Measurements from ENCODE around the gene RNF213. TPM values are rescaled to one million over a fixed set of nuclear protein-coding genes. Genes with fewer than 3 reads are reported as not detected.
"Not testable (repeated sequence)": the region's sequence is repeated elsewhere in the genome, so short reads cannot be mapped to it uniquely, and the experiment has no call there.

The RNF213 gene
- polyA plus RNA-seq, 12 donors = 27.9 to 64.9 (median 35.8) TPM; not detected in 1

GRCh38 chr17:80387071-80387470 is 126.4 kb downstream of the RNF213 start:
- no peak for DNase-seq

DNA sequence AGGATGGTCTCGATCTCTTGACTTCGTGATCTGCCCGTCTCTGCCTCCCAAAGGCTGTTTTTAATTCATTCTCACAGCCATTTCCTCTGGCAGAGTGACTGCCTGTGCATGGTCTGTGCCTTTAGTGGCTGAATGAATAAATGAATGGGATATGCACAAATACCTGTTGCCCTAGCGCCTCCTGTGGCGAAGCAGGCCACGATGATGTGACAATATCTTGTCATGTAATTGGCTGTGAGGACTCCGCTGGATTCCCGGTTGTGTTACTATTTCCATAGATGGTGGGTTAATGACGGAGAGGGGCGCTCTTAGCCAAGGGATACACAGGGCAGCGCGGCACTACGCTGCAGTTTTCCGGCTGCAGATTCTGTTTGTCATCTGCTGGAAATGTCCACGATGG is 127.5 kb downstream of the RNF213 start:
- no peak for DNase-seq

DNA sequence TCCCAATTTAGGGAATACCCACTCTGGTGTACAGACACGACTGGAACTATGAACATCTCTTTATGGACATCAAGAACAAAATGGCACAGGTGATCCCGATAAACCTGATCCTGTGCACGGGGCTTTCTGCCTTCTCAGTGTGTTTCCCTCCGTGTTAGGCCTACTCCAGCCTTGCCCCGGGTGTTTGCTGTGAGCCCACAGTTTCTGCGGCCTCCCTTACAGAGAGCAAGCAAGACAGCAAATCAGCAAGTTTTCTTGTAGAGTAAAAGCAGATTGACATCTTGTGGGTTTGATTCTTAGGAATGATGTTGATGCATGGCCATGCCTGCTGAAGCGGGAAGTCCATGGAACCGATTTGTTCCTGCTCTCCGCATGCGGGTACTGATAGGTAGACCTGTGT is 127.9 kb downstream of the RNF213 start:
- no peak for DNase-seq

DNA sequence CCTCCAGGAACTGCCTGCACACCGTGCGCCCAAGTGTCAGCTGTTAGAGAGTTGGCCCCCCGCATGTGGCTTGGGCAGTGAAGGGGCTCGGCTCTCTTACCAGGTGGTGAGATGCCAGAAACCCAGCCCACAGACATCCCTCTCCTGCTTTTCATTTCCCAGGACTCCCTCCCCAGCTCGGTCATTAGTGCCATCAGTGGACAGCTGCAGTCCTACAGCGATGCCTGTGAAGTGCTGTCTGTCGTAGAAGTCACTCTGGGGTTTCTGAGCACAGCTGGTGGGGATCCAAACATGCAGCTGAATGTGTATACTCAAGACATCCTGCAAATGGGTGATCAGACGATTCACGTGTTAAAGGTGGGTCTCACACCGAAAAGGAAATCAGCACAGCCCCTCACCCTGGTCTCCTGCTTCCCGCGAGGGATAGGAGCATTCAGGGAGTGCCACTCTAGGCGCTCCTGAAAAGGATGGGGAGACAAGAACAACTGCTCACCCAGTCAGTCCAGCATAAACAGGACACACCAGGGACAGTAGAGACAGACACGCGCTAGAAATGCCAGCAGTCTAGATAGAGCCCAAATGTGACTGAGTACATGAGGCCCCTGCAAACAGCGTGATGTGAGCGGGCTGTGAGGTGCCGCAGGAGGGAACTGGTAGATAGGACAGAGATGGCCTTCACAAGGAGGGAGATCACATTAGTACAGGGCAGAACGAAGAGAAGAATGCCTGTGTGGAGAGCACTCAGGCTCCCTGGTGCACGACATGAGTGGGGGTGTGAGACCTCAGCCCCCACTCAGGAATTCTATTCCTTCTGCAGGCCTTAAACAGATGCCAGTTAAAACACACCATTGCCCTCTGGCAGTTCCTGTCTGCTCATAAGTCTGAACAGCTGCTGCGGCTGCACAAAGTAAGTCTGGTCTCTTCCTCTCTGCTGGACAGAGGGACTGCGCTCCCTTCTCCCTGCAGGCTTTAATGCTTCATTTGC is 128.7 kb downstream of the RNF213 start:
- no peak for DNase-seq

GRCh38 chr17:80393241-80393890 is 132.7 kb downstream of the RNF213 start:
- no peak for DNase-seq

GRCh38 chr17:80393961-80394360 is 133.3 kb downstream of the RNF213 start:
- no peak for DNase-seq

DNA sequence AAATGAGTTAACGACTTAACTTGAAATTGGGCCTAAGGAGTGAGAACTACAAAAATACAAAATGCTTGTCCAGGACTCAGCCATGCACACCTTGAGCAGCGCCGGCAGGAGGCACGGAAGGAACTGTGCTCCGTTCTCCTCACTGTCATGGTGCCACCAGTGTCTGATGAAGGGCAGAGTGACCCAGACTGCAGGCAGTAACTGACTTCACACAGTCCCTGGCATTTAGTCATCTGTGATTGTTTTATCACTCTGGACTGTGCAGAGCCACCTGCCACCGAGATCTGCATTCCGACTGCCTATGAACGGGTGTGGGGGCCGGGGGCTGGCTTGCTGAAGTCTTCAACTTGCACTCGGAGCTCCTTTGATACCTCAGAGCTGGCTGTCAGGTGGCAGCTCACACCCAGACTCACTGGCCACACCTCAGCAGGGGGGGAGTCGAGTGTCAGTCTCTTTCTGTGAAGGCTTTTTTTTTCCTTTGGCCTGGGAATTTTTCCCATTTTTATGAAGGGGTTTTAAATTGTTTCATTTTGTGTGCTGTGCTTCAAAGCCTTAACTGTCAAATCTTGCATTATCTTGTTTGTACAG is 134.1 kb downstream of the RNF213 start:
- DNase-seq = no peak

- no peak for DNase-seq
These were observed 134.9 kb downstream of the RNF213 start for GRCh38 chr17:80395402-80396151.

- DNase-seq = no peak
These were observed 135.7 kb downstream of the RNF213 start for GRCh38 chr17:80396157-80397033.

- DNase-seq = no peak
These were observed 136.4 kb downstream of the RNF213 start for GRCh38 chr17:80397034-80397387.

DNA sequence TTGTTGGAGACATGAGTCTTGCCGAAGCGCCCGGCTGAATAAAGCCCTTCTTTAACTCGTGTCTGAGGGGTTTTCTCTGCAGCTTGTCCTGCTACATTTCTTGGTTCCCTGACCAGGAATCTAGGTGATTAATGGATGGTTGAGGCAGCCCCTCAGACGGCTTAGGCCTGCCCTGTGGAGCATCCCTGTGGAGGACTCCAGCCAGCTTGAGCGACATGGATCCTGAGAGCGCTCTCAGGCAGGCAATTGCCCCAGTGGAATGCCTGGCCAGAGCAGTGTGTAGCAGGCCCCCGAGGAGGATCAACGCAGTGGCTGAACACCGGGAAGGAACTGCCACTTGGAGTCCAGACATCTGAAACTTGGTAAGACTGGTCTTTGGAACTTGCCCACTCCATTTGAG is 137.0 kb downstream of the RNF213 start:
- DNase-seq = no peak

- not testable (repeated sequence) for DNase-seq
These were observed 140.4 kb downstream of the RNF213 start for GRCh38 chr17:80401086-80401485.

DNA sequence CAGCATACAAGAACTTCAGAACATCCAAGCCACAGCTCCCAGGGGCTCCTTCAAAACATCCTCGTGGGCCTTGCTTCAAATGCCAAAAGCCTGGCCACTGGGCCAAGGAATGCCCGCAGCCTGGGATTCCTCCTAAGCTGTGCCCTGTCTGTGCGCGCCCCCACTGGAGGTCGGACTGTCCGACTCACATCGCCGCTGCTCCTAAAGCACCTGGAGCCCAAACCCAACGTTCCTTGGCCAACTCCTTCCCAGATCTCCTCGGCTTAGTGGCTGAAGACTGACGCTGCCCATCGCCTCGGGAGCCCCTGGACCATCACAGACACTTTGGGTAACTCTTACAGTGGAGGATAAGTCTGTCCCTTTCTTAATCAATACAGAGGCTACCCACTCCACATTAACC is 141.4 kb downstream of the RNF213 start:
- DNase-seq = not testable (repeated sequence)

DNA sequence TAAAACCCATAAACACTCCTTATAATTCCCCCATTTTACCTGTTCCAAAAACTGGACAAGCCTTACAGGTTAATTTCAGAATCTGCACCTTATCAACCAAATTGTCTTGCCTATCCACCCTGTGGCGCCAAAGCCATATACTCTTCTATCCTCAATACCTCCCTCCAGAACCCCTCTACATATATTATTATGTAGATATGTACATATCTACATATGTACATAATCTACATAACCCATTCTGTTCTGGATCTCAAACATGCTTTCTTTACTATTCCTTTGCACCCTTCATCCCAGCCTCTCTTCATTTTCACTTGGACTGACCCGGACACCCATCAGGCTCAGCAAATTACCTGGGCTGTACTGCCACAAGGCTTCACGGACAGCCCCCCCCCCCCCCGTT is 142.3 kb downstream of the RNF213 start:
- DNase-seq = no peak

DNA sequence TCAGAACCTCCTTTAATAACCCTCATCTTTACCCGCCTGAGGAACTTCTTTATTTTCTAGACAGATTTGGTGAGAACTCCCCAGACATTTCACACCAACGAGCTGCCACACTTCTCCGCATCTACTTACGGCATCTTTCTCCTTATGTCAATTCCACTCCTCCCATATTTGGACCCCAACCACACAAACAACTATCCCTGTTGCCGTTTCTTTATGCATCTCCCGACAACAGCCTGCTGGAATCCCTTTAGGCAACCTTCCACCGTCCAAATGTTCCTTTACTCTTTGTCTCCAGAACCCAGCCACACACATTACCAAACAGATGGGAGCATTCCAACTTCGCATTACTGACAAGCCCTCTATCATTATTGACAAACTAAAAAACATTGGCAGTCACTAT is 145.5 kb downstream of the RNF213 start:
- DNase-seq = no peak

GRCh38 chr17:80407917-80408316 is 147.3 kb downstream of the RNF213 start:
- not testable (repeated sequence) for DNase-seq

DNA sequence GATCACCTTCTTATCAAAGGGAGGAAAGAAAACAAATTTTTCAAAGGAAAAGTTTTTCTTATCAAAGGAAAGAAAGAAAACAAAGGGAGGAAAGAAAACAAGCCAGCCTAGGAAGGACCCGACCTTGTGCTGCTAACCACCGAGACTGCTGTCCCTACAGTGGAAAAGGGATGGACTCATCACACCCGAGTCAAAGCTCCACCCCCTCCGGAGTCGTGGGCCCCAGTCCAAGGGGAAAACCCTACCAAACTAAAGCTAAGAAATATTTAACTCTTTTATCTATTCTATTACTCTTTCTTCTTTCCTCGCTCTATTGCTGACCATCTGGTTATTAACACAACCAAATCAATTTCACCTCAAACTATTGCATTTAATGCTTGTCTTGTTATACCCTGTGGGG is 148.2 kb downstream of the RNF213 start:
- DNase-seq = no peak

GRCh38 chr17:80409626-80410025 is 149.0 kb downstream of the RNF213 start:
- no peak for DNase-seq

DNA sequence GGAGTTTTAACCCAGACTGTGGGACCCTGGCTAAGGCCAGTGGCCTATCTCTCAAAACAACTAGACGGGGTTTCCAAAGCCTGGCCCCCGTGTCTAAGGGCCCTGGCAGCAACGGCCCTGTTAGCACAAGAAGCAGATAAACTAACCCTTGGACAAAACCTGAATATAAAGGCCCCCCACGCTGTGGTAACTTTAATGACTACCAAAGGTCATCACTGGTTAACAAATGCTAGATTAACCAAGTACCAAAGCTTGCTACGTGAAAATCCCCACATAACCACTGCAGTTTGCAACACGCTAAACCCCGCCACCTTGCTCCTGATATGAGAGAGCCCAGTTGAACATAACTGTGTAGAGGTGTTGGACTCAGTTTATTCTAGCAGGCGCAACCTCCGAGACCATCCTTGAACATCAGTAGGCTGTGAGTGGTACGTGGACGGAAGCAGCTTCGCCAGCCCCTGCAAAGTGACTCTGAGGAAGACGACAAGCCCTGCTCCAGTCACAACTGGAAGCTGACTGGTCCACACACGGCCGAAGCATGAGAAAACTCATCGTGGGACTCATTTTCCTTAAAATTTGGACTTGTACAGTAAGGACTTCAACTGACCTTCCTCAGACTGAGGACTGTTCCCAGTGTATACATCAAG is 149.9 kb downstream of the RNF213 start:
- not testable (repeated sequence) for DNase-seq

DNA sequence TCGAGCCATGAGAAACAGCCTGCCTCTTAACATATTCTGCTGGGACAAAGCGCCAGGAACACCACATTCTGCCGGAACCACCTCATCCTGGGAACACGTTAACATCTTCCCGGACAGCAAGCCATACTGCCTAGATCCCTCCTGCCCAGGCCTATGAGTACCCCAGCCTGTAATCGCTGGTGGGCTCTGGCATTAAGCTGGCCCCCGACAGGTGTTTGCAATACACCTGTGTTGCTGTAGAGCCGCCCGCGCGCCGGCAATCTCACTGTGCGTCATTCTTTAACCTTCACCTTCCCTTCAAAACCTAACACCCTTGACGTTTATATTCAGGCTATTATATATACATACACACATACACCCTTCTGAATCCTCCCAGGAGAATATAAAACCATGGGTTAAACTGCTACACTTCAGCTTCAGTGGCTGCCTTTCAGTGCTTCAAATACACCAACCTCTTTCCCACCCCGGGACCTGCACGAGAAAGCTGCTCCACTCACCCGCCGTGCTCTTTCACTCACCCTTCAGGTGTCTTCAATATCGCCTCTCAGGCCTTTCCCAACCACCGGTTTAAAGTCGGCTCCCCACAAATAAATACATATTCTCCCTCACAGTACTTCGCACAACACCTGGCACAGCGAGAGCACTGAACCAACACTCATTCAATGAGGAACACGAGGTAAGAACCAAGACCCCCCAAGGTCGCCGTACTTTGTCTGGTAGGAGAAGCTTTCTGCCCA is 153.3 kb downstream of the RNF213 start:
- DNase-seq = no peak
